Stimulated activated CD4-positive, alpha-beta T cell treated with anti-CD3 and anti-CD28 coated beads, Interleukin-4, amount 100 ng/mL, for 1 hour (primary cell): ENCODE data around the gene IGF2BP2.
"Not testable (repeated sequence)": the region's sequence is repeated elsewhere in the genome, so short reads cannot be mapped to it uniquely, and the experiment has no call there.

Experiments used
- DNase-seq: peaks from one replicate; pipeline ENCODE4 v3.0.0-alpha.2; 2020

Gene IGF2BP2

DNA sequence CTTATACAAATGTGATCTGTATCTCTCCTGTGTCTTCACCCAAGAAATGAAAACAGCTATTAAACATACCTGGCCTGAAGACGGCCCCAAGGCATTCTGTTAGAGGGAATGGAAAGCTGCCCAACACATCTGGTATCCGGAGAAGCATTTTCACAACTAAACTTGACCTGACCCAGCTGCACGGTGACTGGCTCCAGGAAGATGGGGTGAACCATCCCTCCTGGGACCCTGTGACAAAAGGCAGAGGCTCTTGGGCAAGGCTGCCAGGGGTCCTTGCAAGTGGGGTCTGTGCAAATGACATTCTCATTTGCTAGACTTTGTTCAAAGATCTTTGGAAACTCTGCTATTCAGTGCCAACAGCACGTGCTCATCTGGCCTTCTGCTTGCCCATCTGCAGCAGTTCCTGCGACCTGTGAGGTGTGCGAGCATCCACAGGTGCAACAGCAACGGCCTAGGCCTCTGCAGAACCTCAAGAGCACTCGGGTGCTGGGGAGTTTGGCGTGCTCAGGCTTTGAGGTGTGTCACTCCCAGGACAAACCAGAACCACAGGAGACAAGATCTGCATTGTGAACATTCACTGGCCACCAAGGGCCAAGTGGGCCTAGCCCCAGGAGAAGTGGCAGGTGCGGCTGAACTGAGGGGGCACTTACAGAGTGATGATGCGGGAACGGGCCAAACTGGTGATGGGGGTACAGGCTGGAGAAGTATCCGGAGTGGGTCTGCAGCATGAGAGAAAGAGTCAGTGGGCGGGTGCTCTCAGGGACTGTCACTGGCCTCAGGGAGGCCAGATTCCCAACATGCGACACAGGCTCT lies 166.9 kb downstream of the IGF2BP2 start:
- no peak for DNase-seq

- no peak for DNase-seq
These were observed 167.6 kb downstream of the IGF2BP2 start for GRCh38 chr3:185657211-185657610.

DNA sequence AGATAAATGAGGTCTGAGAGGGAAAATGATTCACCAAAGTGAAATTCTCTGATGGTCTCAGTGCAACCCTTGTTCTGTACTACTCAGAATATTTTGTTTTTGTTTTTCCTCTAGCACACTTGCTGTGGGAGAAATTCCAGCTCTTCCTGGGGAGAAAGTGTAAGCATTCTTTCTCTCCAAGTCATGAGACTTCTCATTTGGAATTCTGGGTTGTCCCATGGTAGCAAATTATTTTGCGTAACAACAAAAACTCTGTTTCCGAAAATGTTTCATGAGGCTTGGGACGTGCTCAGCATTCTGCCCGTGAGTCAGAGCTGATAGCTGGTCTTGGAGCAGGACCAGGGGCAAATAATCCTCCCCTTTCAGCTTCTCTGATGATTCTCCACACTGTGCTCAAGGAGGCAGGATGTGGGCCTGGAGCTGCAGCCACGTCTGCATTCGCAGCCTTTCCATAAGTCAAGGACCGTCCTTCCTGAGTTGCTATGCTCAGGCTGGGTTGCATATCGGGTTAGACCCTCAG lies 168.5 kb downstream of the IGF2BP2 start:
- DNase-seq, result no peak

DNA sequence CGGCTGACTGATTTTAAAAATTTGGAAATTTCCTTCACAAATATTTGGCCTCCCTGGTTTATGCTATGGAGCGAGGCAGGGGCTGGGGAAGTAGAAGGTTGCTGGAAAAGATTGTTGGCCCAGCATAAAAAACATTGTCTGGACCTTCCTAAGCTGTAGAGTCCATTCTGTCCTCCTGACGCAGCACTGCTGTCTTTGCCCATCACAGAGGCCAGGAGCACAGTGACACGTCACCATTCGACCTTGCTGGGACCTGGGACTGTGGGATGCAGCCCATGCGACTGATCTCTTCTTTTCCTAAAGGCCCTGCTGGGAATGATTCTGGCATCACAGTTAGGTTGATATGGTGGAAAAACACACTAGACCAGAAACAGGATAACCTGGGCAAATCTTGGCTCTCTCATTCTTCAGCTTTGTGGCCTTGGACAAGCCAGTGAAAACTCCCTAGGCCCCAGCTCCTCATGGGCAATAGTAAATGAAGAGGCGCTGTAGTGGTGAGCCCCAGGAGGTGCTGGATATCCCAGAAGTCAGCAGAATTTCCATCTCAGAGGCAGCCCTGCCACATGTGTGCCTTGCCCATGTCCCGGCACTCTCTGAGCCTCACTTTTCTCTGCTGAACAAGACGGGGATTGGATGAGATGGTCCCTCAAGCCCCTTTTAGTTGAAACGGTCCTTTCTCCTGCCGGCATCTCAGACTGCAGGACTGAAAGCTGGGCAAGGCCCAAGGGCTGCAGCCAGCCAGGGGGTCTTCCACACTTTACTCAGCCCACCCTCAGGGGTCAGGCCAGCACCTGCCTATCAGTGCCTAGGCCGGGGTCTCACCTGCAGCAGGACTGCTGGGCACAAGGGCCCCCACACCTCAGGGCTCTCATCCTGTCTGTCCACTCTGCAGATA lies 169.2 kb downstream of the IGF2BP2 start:
- no peak for DNase-seq

GRCh38 chr3:185654758-185655145 lies 170.1 kb downstream of the IGF2BP2 start:
- no peak for DNase-seq

DNA sequence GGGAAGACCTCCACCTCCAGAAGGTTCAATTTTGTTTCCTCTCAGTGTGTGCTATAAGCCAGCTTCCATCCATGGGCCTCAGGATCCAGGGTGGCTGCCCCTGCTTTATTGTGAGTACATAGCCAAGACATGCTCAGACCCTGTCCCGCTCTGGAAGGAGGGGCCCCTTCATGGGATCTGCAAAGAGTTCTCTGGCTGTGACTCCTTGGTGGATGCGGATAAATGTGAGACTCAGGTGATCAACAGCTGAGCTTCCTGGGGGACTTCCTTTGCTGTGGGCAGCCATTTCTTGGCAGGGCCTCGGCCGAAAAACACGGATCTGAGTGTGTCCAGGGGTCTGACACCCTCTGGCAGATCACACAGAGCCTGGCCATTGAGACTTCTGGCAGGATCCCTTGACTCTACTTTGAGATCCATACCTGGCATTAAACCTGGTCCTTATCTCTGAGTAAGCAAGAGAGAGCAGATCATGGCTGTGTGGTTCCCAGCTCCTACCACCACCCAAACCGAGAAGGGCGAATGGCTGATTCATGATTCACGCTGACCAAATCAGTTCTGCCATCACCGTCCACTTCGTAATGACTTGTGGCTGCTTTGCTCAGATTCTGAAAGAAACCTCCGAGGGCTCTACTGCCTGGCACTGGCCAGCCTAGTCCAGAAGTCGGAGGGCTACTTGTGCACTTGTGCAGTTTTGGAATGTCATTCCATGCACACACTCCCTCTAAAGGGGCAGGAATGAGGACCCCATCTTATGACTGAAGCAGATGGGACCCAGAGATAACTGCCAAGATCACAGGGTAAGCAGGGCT lies 170.7 kb downstream of the IGF2BP2 start:
- no peak for DNase-seq

- DNase-seq, result no peak
These were observed 172.9 kb downstream of the IGF2BP2 start for GRCh38 chr3:185651971-185652370.

DNA sequence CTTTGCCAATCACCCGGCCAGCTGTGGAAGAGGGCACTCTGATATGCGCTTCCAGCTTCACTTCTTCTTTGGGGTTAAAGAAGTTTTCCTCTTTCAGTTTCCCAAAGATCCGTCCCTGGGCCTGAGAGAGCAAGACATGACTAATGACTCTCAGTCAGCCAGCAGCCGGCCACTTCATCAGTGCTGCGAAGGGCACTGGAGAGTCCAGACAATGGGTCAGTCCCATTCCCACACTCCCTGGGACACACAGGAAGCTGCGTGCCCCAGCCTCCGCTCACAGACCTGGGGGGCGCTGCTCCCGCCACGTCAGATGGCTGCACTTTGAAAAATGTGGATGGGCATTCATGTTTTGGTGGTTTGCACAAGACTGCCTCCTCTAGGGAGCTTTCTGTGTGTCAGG lies 175.4 kb downstream of the IGF2BP2 start:
- no peak for DNase-seq

DNA sequence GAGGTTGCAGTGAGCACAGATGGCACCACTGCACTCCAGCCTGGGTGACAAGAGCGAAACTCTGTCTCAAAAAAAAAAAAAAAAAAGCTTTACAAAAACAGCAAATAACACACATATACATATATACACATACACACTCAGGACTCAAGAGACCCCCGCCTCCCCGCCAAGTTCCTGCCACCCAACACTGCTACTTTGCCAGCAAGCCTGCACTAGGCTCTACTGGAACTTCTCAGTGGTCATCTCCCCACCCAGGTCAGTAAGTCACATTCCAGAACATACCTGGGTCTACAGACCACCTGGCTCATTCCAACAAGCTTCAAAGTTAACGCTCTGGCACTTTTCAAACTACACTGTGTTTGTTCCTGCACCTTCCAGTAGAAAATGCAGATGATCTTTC lies 176.4 kb downstream of the IGF2BP2 start:
- no peak for DNase-seq

GRCh38 chr3:185647880-185648210 lies 177.0 kb downstream of the IGF2BP2 start:
- DNase-seq, result no peak

DNA sequence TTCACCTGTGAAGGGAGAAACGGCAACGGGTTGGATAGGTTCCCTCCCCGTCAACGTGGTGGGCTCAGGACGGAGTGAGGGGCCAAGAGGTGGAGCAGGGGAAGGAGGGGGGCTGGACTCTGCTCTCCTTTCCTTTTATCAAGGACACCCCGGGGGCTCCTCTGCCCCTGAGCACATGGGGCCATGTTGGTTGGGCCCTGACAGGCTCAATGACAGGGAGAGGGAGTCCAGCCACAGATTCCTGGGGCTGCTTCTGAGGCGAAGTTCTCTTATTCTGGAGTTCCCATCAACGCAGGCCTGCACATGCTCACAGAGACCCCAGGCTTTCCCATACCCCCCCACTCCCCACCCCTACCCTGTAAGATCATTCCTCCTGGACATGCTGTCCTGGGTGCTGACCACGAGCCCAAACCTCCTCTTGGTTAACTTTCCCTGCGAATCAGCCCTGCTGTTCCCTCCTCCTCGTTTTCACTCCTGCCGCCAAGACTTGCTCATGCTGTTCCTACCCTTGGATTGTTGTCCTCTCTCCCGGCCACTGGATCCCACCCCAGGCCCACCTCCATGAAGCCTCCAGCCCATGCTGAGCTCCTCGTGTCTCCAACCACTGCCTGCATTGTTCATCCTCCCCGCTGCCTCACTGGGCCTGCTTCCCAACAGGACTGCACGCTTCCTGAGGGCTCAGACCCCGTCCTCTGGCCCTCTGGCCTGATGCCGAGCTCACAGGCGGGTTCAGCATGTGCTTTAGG lies 177.5 kb downstream of the IGF2BP2 start:
- no peak for DNase-seq

- no peak for DNase-seq
These were observed 178.3 kb downstream of the IGF2BP2 start for GRCh38 chr3:185646382-185647133.

- DNase-seq, result no peak
These were observed 179.1 kb downstream of the IGF2BP2 start for GRCh38 chr3:185645596-185646381.

DNA sequence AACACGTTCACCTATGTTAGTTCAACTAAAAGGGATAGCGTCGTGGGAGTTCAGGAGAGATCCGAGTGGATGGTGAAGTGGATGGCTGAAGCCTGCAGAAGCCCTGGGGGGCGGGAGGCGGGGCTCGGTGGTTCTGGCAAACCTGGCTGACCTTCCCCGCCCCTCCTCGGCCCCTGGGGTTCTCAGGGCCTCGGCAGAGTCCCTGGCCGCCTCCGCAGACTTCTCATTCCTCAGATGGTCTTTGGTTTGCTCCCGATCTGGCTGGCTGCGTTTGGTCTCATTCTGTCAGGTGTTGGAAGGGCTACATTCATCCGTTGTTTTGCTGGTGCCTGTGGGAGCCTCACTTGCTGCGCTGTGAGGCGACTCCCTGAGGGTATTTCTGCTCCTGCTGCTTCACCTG lies 179.7 kb downstream of the IGF2BP2 start:
- DNase-seq, result not testable (repeated sequence)

DNA sequence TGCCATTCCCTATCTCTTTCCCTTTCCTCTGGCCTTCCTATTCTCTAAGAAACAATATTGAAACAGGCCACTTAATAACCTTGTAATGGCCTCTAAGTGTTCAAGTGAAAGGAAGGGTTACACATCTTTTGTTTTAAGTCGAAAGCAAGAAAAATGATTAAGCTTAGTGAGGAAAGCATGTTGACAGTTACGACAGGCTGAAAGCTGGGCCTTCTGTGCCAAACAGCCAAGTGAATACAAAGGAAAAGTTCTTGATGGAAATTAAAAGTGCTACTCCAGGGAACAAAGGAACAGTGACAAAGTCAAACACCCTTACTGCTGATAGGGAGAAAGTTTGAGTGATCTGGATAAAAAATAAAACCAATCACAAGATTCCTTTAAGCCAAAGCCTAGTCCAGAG lies 184.5 kb downstream of the IGF2BP2 start:
- DNase-seq, result no peak

DNA sequence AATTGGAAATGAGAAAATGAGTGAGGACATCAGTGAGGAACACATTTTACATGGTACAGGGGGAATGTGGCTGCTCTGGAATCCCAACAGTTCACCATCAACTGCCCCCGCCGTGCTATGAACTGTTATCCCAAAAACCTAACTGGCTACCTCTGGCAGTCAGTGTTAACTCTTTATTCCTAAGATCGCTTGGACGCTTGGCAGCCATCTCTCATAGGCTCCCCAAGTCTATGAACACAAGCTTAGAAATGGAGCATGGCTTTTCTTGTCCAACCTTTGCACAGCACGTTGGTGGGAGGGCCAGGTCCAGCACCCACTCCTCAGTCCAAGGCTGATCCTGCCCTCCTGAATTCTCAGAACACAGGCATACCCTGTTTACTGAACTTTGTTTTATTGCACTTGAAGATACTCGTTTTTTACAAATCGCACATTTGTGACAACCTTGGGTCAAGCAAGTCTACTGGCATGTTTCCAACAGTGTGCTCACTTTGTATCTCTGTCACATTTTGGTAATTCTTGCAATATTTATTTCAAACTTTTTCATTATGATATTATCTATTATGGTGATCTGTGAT lies 185.1 kb downstream of the IGF2BP2 start:
- no peak for DNase-seq

GRCh38 chr3:185638651-185639050 lies 186.2 kb downstream of the IGF2BP2 start:
- not testable (repeated sequence) for DNase-seq

- no peak for DNase-seq
These were observed 187.5 kb downstream of the IGF2BP2 start for GRCh38 chr3:185637388-185637787.

DNA sequence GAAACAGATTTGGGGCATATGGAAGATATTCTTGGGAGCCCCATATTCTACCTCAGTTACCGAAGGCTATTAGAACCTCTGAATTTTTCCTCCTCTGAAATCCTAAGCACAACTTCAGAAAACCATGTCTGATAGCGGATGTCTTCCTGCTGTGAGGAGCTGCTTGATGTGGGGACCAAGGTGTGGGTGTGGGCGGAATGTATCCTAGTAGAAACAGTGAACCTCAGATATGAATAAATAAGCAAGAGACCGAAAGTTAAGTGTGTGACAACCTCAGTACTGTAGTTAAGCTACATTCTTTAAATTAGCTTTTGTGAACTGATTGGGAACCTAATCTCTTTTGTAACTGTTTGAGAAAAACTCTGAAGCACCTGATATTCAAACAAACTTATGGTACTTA lies 191.8 kb downstream of the IGF2BP2 start:
- no peak for DNase-seq

GRCh38 chr3:185631508-185632206 lies 193.2 kb downstream of the IGF2BP2 start:
- no peak for DNase-seq
